Fibroblast of lung (primary cell): Measurements from ENCODE around the gene CTNNA2. TPM values are rescaled to one million over a fixed set of nuclear protein-coding genes. Genes with fewer than 3 reads are reported as not detected.

ENCODE experiments used
- DNase-seq, 2 donors: peaks; one replicate each; pipeline versions ENCODE4 v3.0.0 to v3.0.0-alpha.2; 2010; ENCODE audit warnings: low read depth in 2 of 2
- H2AFZ ChIP-seq: 2 replicates; pipeline ENCODE4 v1.5.1; 2012; ENCODE audit warnings: low read length, control low read depth, inconsistent platforms
- H3K27ac ChIP-seq: 2 replicates; pipeline ENCODE4 v1.5.1; 2011; ENCODE audit warnings: low read length, control low read depth; ENCODE audit not compliant: insufficient read depth
- H3K27me3 ChIP-seq: 2 replicates; pipeline ENCODE4 v1.5.1; 2011; ENCODE audit warnings: mild to moderate bottlenecking, low read length; ENCODE audit not compliant: control insufficient read depth, insufficient read depth
- H3K36me3 ChIP-seq: 2 replicates; pipeline ENCODE4 v1.5.1; 2011; ENCODE audit warnings: low read length; ENCODE audit not compliant: control insufficient read depth, insufficient read depth
- H3K4me1 ChIP-seq: 2 replicates; pipeline ENCODE4 v1.5.1; 2011; ENCODE audit warnings: low read length; ENCODE audit not compliant: control insufficient read depth, insufficient read depth; ENCODE audit errors: extremely low read depth
- H3K4me2 ChIP-seq: 2 replicates; pipeline ENCODE4 v1.5.1; 2011; ENCODE audit warnings: low read length, control low read depth; ENCODE audit not compliant: insufficient read depth; ENCODE audit errors: extremely low read depth
- H3K4me3 ChIP-seq, 4 experiments: fragments of 200-600 bp in 1 of 4; sonication (generic) in 1 of 4; replicated peaks in 1 of 4; 2 replicates each; pipeline ENCODE4 v1.5.1; 2011 to 2016; ENCODE audit warnings: low read length in 4 of 4, low read depth in 3 of 4, mild to moderate bottlenecking in 3 of 4, control low read depth in 2 of 4, inconsistent platforms in 1 of 4, mixed read lengths in 1 of 4; ENCODE audit not compliant: insufficient read depth in 1 of 4; ENCODE audit errors: control extremely low read depth in 1 of 4
- H3K79me2 ChIP-seq: 2 replicates; pipeline ENCODE4 v1.5.1; 2012; ENCODE audit warnings: mild to moderate bottlenecking, low read length, inconsistent platforms; ENCODE audit not compliant: control insufficient read depth, insufficient read depth
- H3K9ac ChIP-seq: 2 replicates; pipeline ENCODE4 v1.5.1; 2011; ENCODE audit warnings: mild to moderate bottlenecking, low read length, control low read depth; ENCODE audit not compliant: insufficient read depth
- H3K9me3 ChIP-seq: 2 replicates; pipeline ENCODE4 v1.5.1; 2012; ENCODE audit warnings: low read depth, low read length; ENCODE audit not compliant: control insufficient read depth, insufficient read depth
- H4K20me1 ChIP-seq: 2 replicates; pipeline ENCODE4 v1.5.1; 2011; ENCODE audit warnings: low read length; ENCODE audit not compliant: control insufficient read depth, insufficient read depth; ENCODE audit errors: extremely low read depth
- CTCF ChIP-seq, 2 donors: IDR thresholded peaks in 1 of 2; conservative IDR thresholded peaks in 1 of 2; 1 replicate in 1 of 2; 2 replicates in 1 of 2; pipeline ENCODE4 v1.5.1; 2011 to 2012; ENCODE audit warnings: low read length in 2 of 2, control low read depth in 1 of 2, inconsistent platforms in 1 of 2, low read depth in 1 of 2, mild to moderate bottlenecking in 1 of 2
- EZH2 ChIP-seq: IDR thresholded peaks from 2 replicates; pipeline ENCODE4 v1.5.1; 2012; ENCODE audit warnings: low read length, control low read depth, mild to moderate bottlenecking; ENCODE audit errors: missing control alignments
- polyA plus RNA-seq, 2 donors: library from polyadenylated mRNA; depleted of rRNA in 1 of 2; stranded (reverse) in 1 of 2; unstranded in 1 of 2; fragments of >200 nt; gene quantifications; 2 replicates each; pipeline ENCODE4 v1.2.1, GENCODE V29; 2011 to 2012; ENCODE audit warnings: missing spikeins in 1 of 2
- total RNA-seq: library from RNA; depleted of rRNA; stranded (reverse); fragments of >200 nt; gene quantifications from 2 replicates; pipeline ENCODE4 v1.2.1, GENCODE V29; 2014

The CTNNA2 gene
- total and polyA plus RNA-seq, 2 donors (not counting 1 experiment from before 2014, with no cell fraction given) = not detected

- Histone ChIP-seq H3K9me3 (no peaks in the 10 kb centered on the region), H2AFZ (no peak overlapping the region), H3K79me2 (no peaks in the 10 kb centered on the region), H3K4me1 (no peaks in the 10 kb centered on the region), H3K4me3 (no peak overlapping the region), H3K4me2 (no peak overlapping the region), H3K27me3 (no peaks in the 10 kb centered on the region), H3K36me3 (no peaks in the 10 kb centered on the region), H3K9ac (no peak overlapping the region), H3K27ac (no peak overlapping the region), H4K20me1 (no peaks in the 10 kb centered on the region)
- no peak for DNase-seq
- TF ChIP-seq EZH2 = no peak
- TF ChIP-seq CTCF (conservative IDR thresholded peaks at IDR 0.05 in 1 of 2, IDR thresholded peaks at IDR 0.05 in 1 of 2; ENCODE audit: low read depth in 1 of 2, low read length in 2 of 2) = no peak
Observed at GRCh38 chr2:80324525-80324924, 811.7 kb downstream of the CTNNA2 start.

GRCh38 chr2:80326214-80326613 lies 813.4 kb downstream of the CTNNA2 start:
- Histone ChIP-seq H2AFZ (no peak overlapping the region), H3K36me3 (no peaks in the 10 kb centered on the region), H3K27ac (no peak overlapping the region), H3K9me3 (no peaks in the 10 kb centered on the region), H3K4me2 (no peak overlapping the region), H3K9ac (no peak overlapping the region), H3K4me3 (no peak overlapping the region), H3K4me1 (no peaks in the 10 kb centered on the region), H3K79me2 (no peaks in the 10 kb centered on the region), H3K27me3 (no peaks in the 10 kb centered on the region), H4K20me1 (no peaks in the 10 kb centered on the region)
- TF ChIP-seq EZH2 (no peak), CTCF (conservative IDR thresholded peaks at IDR 0.05 in 1 of 2, IDR thresholded peaks at IDR 0.05 in 1 of 2; ENCODE audit: low read depth in 1 of 2, low read length in 2 of 2) (peak; percentile 23 to 45)
- DNase-seq = peak; percentile 27 to 47

GRCh38 chr2:80326861-80327260 lies 814.0 kb downstream of the CTNNA2 start:
- TF ChIP-seq EZH2 (no peak), CTCF (conservative IDR thresholded peaks at IDR 0.05 in 1 of 2, IDR thresholded peaks at IDR 0.05 in 1 of 2; ENCODE audit: low read depth in 1 of 2, low read length in 2 of 2) (no peak)
- no peaks in the 10 kb centered on the region for H3K4me1 ChIP-seq
- H3K27ac ChIP-seq = no peak overlapping the region
- no peaks in the 10 kb centered on the region for H3K27me3 ChIP-seq
- H3K4me3 ChIP-seq = no peak overlapping the region
- no peaks in the 10 kb centered on the region for H4K20me1 ChIP-seq
- H2AFZ ChIP-seq = no peak overlapping the region
- no peaks in the 10 kb centered on the region for H3K36me3 ChIP-seq
- no peaks in the 10 kb centered on the region for H3K79me2 ChIP-seq
- H3K9me3 ChIP-seq = no peaks in the 10 kb centered on the region
- H3K4me2 ChIP-seq = no peak overlapping the region
- DNase-seq = no peak
- no peak overlapping the region for H3K9ac ChIP-seq
